Caco-2 (cell line): ENCODE data around the gene ABHD16B. TPM values are rescaled to one million over a fixed set of nuclear protein-coding genes. Genes with fewer than 3 reads are reported as not detected.

Experiments
- BruUV-seq: library from RNA; stranded (reverse); fragments of 400-500 nt; replicated peaks from 2 replicates; lab custom pipeline; 2021; lab: Mats Ljungman, UMichigan
- CTCF ChIA-PET: fragments of 300-600 bp; sonication (Branson Sonifier 250); formaldehyde crosslinking; loops from one replicate; lab custom pipeline; 2022; ENCODE audit warnings: antibody characterized with exemption; lab: Charles Lee
- POLR2A ChIA-PET: fragments of 300-600 bp; sonication (Branson Sonifier 250); formaldehyde crosslinking; loops from one replicate; lab custom pipeline; 2022; ENCODE audit warnings: antibody characterized with exemption; lab: Charles Lee
- DNase-seq, 2 experiments: peaks; one replicate each; pipeline versions ENCODE4 v3.0.0 to v3.0.0-alpha.2; 2020 to 2022
- H3K27me3 ChIP-seq: replicated peaks from 2 replicates; pipeline ENCODE4 v1.6.0; 2011; ENCODE audit warnings: low read length; ENCODE audit not compliant: control insufficient read depth, insufficient read depth
- H3K36me3 ChIP-seq: 2 replicates; pipeline ENCODE4 v1.5.1; 2011; ENCODE audit warnings: low read length; ENCODE audit not compliant: control insufficient read depth, insufficient read depth
- H3K4me1 ChIP-seq: fragments of 250-450 bp; sonication (Bioruptor Pico); 2 replicates; pipeline ENCODE4 v1.5.1; 2020; ENCODE audit warnings: mild to moderate bottlenecking
- H3K4me3 ChIP-seq: 2 replicates; pipeline ENCODE4 v1.5.1; 2011; ENCODE audit warnings: low read depth, mild to moderate bottlenecking, control low read depth, low read length
- H3K9me3 ChIP-seq: fragments of 250-450 bp; sonication (Bioruptor Pico); 2 replicates; pipeline ENCODE4 v1.5.1; 2020; ENCODE audit warnings: mild to moderate bottlenecking, moderate library complexity
- H3K27ac Mint-ChIP-seq: one replicate; pipeline ENCODE4 v1.8.0; 2022; ENCODE audit warnings: mixed read lengths; ENCODE audit not compliant: unreplicated experiment
- H3K27me3 Mint-ChIP-seq: one replicate; pipeline ENCODE4 v1.8.0; 2022; ENCODE audit warnings: mixed read lengths; ENCODE audit not compliant: insufficient read depth, unreplicated experiment
- H3K36me3 Mint-ChIP-seq: one replicate; pipeline ENCODE4 v1.8.0; 2022; ENCODE audit warnings: mild to moderate bottlenecking, mixed read lengths; ENCODE audit not compliant: insufficient read depth, unreplicated experiment
- H3K4me1 Mint-ChIP-seq: one replicate; pipeline ENCODE4 v1.8.0; 2022; ENCODE audit warnings: low read depth, mixed read lengths; ENCODE audit not compliant: unreplicated experiment
- H3K4me3 Mint-ChIP-seq: one replicate; pipeline ENCODE4 v1.8.0; 2022; ENCODE audit warnings: mild to moderate bottlenecking, moderate library complexity, mixed read lengths; ENCODE audit not compliant: unreplicated experiment
- H3K9me3 Mint-ChIP-seq: one replicate; pipeline ENCODE4 v1.8.0; 2022; ENCODE audit warnings: mixed read lengths; ENCODE audit not compliant: unreplicated experiment
- intact Hi-C: fragments of 100-400 bp; cut with micrococcal nuclease; formaldehyde crosslinking; loops from one replicate; pipeline ENCODE4 v1.10.0; 2022; ENCODE audit not compliant: unreplicated experiment
- total RNA-seq: library from RNA; stranded (reverse); gene quantifications from 2 replicates; pipeline ENCODE4 v1.2.3, GENCODE V29; 2022
- TF ChIP-seq, protein P1 (sequence below), 2 experiments: fragments of 200-600 bp in 1 of 2; IDR thresholded peaks; 1 replicate in 1 of 2; 2 replicates in 1 of 2; pipeline versions ENCODE4 v1.5.1 to v1.8.0; 2011 to 2022; ENCODE audit warnings: antibody characterized with exemption in 1 of 2, control low read depth in 1 of 2, inconsistent platforms in 1 of 2, low read depth in 1 of 2, low read length in 1 of 2, mild to moderate bottlenecking in 1 of 2, moderate library complexity in 1 of 2; ENCODE audit not compliant: insufficient read depth in 1 of 2, severe bottlenecking in 1 of 2, unreplicated experiment in 1 of 2

Gene ABHD16B
- total RNA-seq, 1 experiment from 2014 or later, result 0.27 TPM

DNA sequence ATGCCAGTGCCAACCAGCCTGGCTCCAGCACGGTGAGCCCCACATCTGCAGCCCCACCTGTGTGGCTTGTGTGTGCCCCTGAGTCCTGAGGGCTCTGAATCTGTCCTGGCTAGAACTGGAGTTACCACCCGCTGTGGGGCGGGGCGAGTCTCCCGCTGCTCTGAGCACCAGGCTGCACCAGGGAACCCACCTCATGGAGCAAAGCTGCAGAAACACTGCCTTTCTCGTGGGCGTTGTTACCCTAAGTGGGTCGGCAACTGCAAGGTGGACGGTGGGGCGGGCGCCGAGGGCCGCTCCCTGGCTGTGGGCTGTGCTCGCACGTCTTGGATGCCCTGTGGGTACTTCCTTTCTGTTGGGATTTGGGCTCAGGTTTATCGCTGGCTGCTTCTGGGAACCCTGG is 17.5 kb upstream of the ABHD16B start:
- ChIA-PET CTCF (no interaction called here), POLR2A (no interaction called here)
- intact Hi-C loops, result no loop called here
- DNase-seq, result peak in 1 of 2 experiments; percentile 46
- H3K4me3 Mint-ChIP-seq, result no peak overlapping the region
- no peaks in the 10 kb centered on the region for H3K36me3 Mint-ChIP-seq
- peaks cover 3% of the 10 kb centered on the region for H3K27me3 Mint-ChIP-seq
- BruUV-seq, result no TSS peak
- Histone ChIP-seq H3K9me3 (no peaks in the 10 kb centered on the region), H3K36me3 (no peaks in the 10 kb centered on the region), H3K4me1 (peaks cover 32% of the 10 kb centered on the region), H3K4me3 (no peak overlapping the region), H3K27me3 (no peaks in the 10 kb centered on the region)
- H3K27ac Mint-ChIP-seq, result no peak overlapping the region
- TF ChIP-seq, protein P1, sequence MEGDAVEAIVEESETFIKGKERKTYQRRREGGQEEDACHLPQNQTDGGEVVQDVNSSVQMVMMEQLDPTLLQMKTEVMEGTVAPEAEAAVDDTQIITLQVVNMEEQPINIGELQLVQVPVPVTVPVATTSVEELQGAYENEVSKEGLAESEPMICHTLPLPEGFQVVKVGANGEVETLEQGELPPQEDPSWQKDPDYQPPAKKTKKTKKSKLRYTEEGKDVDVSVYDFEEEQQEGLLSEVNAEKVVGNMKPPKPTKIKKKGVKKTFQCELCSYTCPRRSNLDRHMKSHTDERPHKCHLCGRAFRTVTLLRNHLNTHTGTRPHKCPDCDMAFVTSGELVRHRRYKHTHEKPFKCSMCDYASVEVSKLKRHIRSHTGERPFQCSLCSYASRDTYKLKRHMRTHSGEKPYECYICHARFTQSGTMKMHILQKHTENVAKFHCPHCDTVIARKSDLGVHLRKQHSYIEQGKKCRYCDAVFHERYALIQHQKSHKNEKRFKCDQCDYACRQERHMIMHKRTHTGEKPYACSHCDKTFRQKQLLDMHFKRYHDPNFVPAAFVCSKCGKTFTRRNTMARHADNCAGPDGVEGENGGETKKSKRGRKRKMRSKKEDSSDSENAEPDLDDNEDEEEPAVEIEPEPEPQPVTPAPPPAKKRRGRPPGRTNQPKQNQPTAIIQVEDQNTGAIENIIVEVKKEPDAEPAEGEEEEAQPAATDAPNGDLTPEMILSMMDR (IDR thresholded peaks at IDR 0.05; ENCODE audit: insufficient read depth in 1 of 2, low read depth in 1 of 2, low read length in 1 of 2, severe bottlenecking in 1 of 2, unreplicated experiment in 1 of 2), result no peak
- H3K4me1 Mint-ChIP-seq, result peaks cover 6% of the 10 kb centered on the region
- no peaks in the 10 kb centered on the region for H3K9me3 Mint-ChIP-seq

DNA sequence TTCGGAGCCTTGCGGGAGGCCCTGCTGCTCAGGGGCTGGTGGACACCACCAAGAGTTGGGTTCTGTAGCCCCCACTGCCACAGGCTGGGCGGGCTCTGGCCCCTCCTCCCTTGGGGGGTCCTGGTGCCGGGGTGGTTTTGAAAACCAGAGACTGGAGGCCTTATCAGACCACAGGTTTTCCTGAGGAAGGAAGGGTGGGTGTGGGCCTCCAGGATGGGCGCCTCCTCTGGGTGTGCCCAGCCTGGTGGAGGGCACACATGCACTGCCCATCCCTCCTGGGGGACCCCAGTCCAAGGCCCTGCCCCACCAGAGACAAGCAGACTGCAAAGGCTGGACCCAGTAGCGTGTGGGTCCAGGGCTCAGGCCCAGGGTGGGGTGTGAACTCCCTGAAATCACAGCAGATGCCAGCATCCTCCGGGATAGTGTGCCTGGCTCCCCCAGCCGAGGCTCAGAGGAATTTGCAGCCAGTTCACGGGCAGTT is 16.7 kb upstream of the ABHD16B start:
- POLR2A ChIA-PET, result no interaction called here
- H3K36me3 Mint-ChIP-seq, result no peaks in the 10 kb centered on the region
- intact Hi-C loops, result no loop called here
- no TSS peak for BruUV-seq
- H3K4me1 Mint-ChIP-seq, result peaks cover 6% of the 10 kb centered on the region
- H3K4me3 Mint-ChIP-seq, result no peak overlapping the region
- CTCF ChIA-PET, result no interaction called here
- H3K27me3 Mint-ChIP-seq, result peaks cover 3% of the 10 kb centered on the region
- no peaks in the 10 kb centered on the region for H3K9me3 ChIP-seq
- peaks cover 32% of the 10 kb centered on the region for H3K4me1 ChIP-seq
- no peak overlapping the region for H3K27ac Mint-ChIP-seq
- H3K27me3 ChIP-seq, result no peaks in the 10 kb centered on the region
- no peaks in the 10 kb centered on the region for H3K36me3 ChIP-seq
- TF ChIP-seq, protein P1 (IDR thresholded peaks at IDR 0.05; ENCODE audit: insufficient read depth in 1 of 2, low read depth in 1 of 2, low read length in 1 of 2, severe bottlenecking in 1 of 2, unreplicated experiment in 1 of 2), result no peak
- no peak for DNase-seq
- no peaks in the 10 kb centered on the region for H3K9me3 Mint-ChIP-seq
- H3K4me3 ChIP-seq, result no peak overlapping the region

- CTCF ChIA-PET, result interaction anchor here (1.6 kb wide), 1 partner anchor 18 kb away, joined by 12 read pairs; no protein-coding TSS in a partner anchor
- H3K9me3 Mint-ChIP-seq, result no peaks in the 10 kb centered on the region
Measured at GRCh38 chr20:63846128-63846771, 15.0 kb upstream of the ABHD16B start.

More at GRCh38 chr20:63846128-63846771, 15.0 kb upstream of the ABHD16B start:
- TF ChIP-seq, protein P1 (IDR thresholded peaks at IDR 0.05; ENCODE audit: insufficient read depth in 1 of 2, low read depth in 1 of 2, low read length in 1 of 2, severe bottlenecking in 1 of 2, unreplicated experiment in 1 of 2), result no peak
- peak; percentile 78 to 92 for DNase-seq
- peaks cover 6% of the 10 kb centered on the region for H3K36me3 Mint-ChIP-seq
- Histone ChIP-seq H3K27me3 (no peaks in the 10 kb centered on the region), H3K36me3 (no peaks in the 10 kb centered on the region), H3K4me3 (peak overlapping the region; percentile 15; the same call in 1 of the 2 replicates), H3K9me3 (no peaks in the 10 kb centered on the region), H3K4me1 (peaks cover 27% of the 10 kb centered on the region)
- POLR2A ChIA-PET, result no interaction called here
- H3K4me1 Mint-ChIP-seq, result no peaks in the 10 kb centered on the region
- peak overlapping the region; percentile 19 for H3K27ac Mint-ChIP-seq
- intact Hi-C loops, result no loop called here
- H3K27me3 Mint-ChIP-seq, result peaks cover 3% of the 10 kb centered on the region
- H3K4me3 Mint-ChIP-seq, result peak overlapping the region; percentile 37
- BruUV-seq, result no TSS peak
